Stimulated activated CD8-positive, alpha-beta memory T cell treated with anti-CD3 and anti-CD28 coated beads, Interleukin-4, amount 100 ng/mL, for 4 hours (primary cell): ENCODE measurements around the gene CCDC185.
A peak's percentile ranks its signal among the peaks of the same experiment; 100 is the strongest.

ENCODE experiments used
- DNase-seq, 2 donors: peaks; one replicate each; pipeline ENCODE4 v3.0.0-alpha.2; 2020; ENCODE audit warnings: low read depth in 2 of 2, low spot score in 1 of 2

The CCDC185 gene

GRCh38 chr1:223393275-223394214 lies at the start of gene CCDC185:
TSS of gene CCDC185 (plus strand) at chr1:223393415. CDS start at chr1:223393476, 61 bp downstream.
- DNase-seq: no peak

- DNase-seq: no peak
Measured at GRCh38 chr1:223343692-223344091, 49.5 kb upstream of the CCDC185 start.

GRCh38 chr1:223344491-223344890 lies 48.7 kb upstream of the CCDC185 start:
- DNase-seq: no peak

DNA sequence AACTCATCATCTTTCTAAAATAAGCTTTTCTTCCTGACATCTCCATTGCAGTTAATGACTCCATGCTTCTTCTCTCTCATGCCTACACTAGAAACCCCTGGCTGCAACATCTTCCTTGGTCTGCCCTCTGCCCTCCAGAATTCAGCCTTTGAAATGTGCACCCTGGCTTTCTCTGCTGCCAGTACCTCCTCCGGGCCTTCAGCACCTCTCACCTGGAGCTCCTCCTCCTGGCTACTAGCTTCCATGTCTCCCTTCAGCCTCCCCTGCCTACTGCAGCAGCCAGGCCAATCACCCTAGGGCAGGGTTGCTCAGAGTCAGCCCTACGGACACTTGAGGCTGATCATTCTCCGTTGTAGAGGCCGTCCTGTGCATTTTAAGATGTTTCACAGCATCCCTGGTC lies 47.5 kb upstream of the CCDC185 start:
- no peak for DNase-seq

- DNase-seq: no peak
Measured at GRCh38 chr1:223346311-223346710, 46.9 kb upstream of the CCDC185 start.

- DNase-seq: no peak
Measured at GRCh38 chr1:223347583-223347982, 45.6 kb upstream of the CCDC185 start.

- no peak for DNase-seq
Measured at GRCh38 chr1:223348439-223348838, 44.8 kb upstream of the CCDC185 start.

GRCh38 chr1:223349241-223349640 lies 44.0 kb upstream of the CCDC185 start:
- no peak for DNase-seq

DNA sequence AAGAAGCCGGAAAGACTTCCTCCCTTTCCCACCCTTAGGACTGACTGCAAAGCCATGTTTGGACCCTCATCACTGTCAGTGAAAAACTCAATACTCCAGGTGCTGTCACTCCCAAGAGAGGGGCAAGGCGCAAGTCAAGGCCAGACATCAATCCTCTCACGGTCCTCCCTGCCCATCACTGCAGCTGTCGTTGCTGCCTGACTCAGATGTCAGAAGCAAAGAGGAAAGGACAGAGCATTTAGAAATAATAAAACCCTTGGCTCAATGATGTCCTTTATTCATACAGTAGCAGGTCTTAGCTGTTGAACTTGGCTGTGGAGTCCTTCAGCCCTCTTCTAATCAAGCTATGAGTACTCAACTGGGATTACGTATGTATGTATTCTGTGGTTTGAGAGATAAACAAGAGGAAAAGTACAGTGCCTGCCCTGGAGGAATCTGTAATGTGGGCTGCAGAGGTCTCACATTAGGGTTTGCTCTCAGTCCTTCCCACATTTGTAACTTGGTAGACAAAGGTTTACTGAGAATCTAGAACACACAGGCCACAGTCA lies 42.8 kb upstream of the CCDC185 start:
- no peak for DNase-seq

DNA sequence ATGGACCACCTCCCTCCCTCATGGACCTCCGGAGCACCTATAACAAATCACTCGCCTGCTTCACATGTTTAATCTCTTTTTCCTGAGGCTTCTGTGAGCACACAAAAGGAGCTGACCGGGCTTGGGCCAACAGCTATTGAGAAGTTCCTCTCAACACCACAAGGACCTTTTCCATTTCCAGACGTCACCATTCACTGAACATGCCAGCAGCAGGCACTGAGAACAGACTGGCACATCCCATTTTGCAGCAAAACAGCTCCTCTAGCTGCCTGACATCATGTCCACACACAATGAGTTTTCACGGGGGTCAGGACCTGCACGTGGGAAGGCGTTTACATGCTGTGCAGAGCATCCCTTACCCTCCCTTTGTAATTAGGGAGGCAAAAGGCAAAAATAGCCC lies 40.3 kb upstream of the CCDC185 start:
- no peak for DNase-seq

DNA sequence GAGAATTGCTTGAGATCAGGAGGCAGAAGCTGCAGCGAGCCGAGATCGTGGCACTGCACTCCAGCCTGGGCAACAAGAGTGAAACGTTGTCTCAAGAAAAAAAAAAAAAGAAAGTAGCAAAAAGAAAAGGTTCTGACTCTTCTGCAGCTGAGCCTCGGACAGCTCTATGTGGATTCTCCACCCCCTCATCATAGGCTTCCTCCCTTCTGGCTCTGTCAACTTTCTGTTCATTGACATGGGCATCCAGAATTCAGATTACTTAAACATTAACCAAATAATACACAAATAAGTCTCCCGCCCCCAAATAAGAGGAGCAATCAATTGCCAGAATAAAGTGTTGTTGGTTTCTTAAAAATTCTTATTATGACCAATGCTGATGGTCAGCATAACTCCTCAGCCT lies 39.3 kb upstream of the CCDC185 start:
- no peak for DNase-seq

DNA sequence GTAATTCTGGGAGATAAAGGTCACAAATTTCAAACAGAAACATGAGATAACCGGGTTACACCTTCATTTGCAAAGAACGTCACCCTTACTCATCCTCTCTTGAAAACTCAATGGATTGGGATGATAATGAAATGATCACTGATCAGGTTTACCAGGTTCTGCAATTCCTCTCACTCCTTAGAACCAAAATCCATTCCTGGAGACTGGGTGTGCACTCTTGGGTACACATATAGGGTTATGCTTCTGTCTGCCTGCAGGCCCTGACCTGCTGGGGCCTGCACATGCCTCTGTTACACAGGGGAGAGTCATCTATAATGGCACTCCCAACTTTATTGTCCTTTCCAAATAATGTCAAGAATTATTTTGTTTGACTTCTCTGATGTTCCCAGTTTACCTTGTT lies 37.5 kb upstream of the CCDC185 start:
- no peak for DNase-seq

DNA sequence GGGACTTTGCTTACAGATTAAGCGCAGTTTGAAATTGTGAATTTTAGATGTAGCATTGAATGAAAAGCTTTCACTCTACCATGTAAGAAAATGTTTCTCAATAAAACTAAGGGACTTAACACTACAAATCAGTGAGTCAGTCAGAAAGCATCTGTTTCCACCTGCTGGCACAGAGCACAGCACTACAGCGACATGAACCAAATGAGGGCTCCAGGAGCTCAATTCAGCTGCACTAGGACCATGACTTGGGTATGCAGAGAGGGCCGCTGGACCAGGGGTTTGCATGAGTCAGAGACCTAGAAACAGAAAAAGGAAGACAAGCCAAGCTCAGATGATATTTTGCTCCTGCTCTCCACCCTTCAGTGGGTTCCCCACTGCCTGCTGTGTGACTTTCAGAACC lies 34.4 kb upstream of the CCDC185 start:
- no peak for DNase-seq

- peak in 1 of 2 donors; percentile 9 for DNase-seq
Measured at GRCh38 chr1:223363057-223363855, 30.0 kb upstream of the CCDC185 start.

- DNase-seq: peak; percentile 30 to 45
Measured at GRCh38 chr1:223363856-223364684, 29.1 kb upstream of the CCDC185 start, which contains the start of gene SUSD4. TSS of gene SUSD4 (minus strand) at chr1:223364176. CDS start at chr1:223363425, 751 bp downstream.

- DNase-seq: no peak
Measured at GRCh38 chr1:223364685-223365382, 28.4 kb upstream of the CCDC185 start.

GRCh38 chr1:223374064-223374610 lies 19.1 kb upstream of the CCDC185 start:
- DNase-seq: no peak

DNA sequence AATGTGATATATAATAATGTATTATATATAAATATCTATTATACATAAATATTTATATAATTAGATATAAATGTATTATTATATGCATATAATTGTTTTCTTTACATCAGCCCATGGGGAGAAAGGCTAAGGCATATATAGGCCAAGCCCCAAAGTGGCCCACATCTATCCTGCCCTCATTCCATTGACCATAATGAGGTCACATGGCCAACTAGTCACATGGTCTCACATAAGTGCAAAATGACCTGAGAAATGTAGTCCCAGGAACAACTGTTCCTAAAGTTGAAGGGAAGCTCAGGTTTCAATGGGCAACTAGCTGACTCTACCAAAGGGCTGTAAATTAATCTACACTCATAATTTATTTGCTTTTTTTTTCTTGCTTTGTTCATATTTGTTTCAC lies 14.5 kb upstream of the CCDC185 start:
- DNase-seq: no peak

- no peak for DNase-seq
Measured at GRCh38 chr1:223386013-223386412, 7.2 kb upstream of the CCDC185 start.

DNA sequence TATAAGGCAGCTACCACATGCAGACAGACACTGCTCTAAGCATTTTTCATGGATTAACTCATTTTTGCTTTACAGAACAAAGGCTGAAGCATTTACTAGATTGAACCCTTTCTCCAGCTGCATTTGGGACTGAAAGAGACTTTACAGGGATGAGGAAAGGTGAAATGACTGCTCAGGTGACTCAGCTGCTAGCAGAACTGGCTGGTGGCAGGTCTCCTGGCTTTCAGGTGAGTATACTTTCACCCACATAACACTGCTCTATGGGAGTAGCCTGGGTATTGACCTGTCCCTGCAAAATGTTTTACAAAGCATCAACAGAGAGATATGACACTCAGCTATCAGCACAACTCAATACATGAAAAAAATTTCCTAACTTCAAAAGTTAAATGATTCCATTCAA lies 2.6 kb upstream of the CCDC185 start:
- no peak for DNase-seq
